DMS79 (cell line): ENCODE measurements around the gene CHN2.
A peak's percentile ranks its signal among the peaks of the same experiment; 100 is the strongest.

Source experiments
- DNase-seq: peaks from one replicate; lab custom pipeline; 2025; lab: John Stamatoyannopoulos, UW

Gene CHN2

DNA sequence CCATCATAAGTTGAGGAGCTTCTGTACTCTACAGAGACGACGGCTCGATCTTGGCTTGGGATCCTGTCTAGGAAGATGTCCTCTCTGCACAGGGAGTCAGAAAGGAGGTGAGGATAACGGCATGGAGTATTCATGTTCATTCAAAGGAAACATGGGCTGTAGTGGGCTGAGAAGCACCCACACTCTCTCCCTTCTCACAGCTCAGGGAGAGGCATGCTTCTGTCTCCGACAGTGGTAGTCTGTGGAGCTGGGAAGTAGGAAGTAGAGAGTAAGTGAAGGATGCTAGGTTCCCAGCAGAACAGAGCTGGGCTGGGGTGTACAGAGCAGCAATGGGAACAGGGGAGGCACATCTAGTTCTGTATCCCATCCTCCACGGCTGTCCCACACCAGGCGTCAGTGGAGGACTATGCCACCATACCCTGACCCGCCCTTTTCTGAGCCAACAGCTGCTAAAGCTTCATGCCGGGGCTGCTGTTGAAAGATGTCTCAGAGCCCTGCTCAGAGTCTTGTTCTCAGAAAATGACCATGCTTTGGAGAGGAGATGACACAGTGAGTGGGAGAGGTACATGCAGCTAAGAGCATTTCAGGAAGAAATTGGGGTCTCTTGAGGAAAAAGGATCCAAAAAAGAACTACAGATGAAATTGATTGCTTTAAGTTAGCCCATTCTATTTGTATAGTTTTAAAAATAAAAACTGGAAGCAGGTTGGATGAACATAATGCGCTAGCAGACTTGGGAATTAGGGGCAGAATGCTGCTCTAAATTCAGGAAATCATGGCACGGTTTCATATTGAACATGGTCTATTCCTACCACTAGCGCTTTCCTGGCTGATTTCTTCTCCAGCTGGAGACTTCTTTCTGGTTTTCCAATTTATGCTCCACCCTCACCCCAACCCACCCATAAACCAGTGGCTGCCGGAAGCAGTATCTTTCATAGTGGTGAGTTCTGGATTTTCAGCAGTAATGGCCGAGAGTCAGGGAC is 138.6 kb downstream of the CHN2 start:
- peak; percentile 22 for DNase-seq

DNA sequence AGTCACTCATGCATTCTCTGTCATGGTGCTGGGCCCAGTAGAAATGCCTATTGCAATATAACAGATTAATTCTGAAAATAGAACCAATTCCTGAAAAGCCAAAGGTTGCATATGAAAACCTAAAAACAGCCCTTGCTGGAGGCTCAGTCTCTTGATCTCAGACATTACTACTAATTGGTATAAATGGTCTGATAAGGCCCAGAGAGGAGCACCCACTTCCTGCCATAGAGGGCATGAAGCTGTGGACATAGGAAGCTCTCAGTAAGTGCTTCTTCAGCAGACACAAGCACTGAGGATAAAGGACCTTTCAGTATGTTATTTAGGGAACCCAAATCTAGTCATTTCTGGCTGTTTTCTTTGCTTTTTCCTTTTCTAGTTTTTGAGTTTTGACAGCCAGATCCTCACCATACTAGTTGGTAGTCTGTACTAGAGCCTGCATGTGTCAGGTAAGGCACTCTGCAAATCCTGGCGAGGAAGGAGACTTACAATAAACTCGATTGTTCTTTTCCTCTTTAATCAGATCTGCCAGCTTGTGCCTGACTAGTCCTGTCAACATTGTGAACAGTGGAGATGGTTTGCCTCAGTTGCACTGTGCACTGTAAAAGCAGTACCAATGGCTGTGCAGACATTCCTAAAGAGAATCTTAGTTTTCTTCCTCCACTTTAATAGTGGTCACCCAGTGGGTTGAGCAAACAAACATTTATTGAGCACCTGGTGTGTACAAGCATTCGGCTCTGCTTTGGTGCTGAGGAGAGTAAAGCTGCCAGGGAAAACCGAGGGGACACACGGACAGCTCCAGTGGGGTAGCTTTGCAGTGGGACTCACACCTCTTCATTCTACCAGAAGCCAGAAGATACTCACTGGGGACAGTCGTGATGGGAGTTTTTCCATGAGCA is 140.9 kb downstream of the CHN2 start:
- no peak for DNase-seq

DNA sequence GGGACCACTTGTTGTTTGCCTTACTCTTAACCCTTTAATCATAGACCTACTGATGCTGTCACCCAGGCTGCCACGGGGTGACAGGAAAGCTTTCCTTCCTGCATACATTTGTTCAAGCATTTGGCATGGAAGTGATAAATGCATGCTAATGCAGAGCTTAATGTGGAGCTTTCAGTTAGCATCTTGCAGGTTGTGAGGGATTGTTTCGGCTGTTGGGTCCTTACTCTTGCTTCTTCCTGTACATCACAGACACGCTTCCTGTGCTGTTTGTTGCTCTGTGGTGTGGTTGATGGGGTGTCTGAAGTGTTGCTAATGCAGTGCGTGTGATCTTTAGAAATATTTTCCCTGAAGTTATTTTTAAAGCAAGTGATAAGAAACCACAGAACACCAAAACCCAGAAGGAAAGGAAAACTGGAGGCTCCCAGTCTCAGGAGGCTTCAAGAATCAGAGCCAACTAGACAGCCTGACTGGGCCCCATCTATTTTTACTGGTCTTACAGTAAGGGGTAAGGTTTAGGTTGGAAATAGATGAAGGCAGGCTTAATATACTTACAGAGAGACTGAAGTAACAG is 143.1 kb downstream of the CHN2 start:
- no peak for DNase-seq

DNA sequence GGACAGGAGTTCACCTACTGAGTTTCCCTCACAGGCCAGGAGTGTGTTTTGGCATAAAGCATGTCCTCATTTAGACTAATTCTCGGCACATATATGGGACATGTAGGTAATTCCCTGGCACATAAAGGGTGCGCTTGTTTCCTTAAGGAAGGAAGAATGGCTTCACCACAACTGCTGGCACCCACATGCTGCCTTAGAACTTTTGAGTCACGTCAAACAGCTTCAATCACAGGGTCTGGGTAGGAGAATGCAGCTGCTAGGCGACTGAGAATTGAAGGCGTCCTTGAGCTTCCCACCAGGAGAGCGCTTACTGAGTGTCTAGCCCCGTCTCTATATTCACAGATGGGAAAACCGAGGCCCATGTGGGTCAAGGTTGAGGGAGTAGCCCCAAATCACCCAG is 146.1 kb downstream of the CHN2 start:
- DNase-seq = no peak

DNA sequence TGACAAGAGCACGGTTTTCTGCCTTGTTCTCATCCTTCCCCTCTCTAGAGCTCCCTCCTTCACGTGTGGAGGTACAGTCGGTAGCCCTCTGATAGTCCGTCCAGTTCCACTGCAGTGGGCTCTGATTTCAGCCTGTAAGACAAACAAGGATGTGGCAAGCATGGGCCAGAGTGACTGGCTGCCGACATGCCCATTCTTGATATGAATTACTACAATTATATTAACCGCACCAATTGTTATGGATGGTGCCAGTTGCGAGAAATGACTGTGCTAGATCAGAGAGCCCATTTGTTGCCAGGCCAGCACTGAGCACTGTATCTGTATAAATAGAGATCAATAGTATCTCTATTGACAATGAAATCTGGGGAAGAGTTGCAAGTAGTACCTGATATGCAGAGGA is 146.6 kb downstream of the CHN2 start:
- no peak for DNase-seq

DNA sequence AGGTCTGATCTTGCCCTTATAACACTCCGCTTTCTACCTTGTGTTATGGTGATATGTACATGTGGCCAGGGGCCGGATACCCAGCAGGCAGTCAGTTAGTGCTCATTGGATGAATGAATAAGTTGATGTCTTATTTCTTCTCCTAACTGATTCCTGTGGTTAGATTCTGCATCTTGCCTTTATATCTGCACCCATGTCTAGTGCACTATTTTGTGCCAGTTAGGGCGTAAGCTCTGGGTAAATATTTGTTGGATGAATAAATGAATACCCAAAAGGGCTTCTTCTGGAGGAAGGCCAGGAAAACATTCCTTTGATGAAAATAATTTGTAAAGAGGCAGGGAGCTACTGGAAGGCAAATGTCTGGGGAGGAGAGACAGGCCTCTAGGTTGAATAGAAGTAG is 148.2 kb downstream of the CHN2 start:
- no peak for DNase-seq

DNA sequence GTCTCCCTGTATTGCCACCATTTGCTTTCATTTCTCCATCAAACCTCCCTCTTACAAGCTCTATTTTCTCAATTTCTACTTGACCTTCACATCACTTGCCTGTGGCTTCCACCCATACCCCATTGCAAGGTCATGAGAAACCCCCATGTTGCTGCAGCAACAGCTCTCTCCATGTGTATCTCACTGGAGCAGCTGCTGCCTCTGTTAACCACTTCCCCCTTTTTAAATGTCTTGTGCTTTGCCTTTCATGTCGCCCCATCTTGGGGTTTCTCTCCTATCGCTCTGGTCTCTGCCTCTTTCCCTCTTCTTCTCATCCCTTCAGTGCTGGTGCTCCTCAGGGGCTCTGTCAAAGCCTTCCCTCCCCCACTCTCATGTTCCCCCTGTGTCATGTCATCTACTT is 148.8 kb downstream of the CHN2 start:
- no peak for DNase-seq

DNA sequence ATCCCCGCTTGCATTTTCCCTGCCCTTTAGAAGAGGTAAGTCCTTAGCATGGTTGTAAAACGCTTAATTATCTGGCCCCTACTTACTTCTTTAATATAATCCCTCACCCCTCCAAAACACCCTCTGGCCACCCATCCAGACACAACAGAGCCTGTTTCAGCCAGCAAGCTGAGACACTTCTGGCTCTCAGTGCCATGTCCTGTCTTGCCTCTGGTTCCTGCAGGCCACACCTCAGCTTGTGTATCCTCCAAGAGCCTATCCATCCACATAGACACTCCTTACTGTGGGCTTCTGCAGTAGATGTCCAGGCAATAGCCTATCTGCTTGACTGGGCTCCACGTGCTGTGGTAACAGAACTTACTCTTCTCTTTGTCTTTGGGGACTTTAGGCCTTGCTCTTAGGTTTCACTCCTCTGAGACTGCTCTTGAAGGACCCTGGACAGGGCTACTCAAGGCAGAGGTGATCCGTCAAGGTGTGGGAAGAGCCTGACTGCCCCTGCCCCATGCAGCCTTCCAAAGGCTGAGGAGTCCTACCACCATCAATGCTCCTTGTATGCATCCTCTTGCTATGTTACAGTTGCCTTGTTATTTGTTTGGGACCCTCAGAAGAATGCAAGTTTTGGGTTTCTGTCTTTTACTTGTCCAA is 149.9 kb downstream of the CHN2 start:
- no peak for DNase-seq

DNA sequence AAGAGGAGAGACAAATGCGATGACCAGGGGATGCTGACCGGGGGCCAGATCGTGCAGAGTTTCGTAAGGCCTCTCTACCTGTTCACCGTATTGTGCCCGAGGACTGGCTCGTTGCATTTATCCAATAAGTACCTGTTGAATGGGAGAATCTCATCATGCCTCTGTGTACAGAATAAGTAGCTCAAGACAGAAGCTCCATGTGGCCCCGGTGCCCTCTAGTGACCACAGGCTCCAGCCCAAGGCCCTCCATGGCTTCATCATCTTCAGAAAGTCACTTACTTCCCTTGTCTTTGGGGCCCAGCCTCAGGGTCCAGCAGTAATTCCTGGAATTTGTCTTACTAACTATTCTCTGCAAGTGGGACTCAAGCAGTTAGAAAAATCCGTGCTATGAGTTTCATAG is 151.0 kb downstream of the CHN2 start:
- no peak for DNase-seq

DNA sequence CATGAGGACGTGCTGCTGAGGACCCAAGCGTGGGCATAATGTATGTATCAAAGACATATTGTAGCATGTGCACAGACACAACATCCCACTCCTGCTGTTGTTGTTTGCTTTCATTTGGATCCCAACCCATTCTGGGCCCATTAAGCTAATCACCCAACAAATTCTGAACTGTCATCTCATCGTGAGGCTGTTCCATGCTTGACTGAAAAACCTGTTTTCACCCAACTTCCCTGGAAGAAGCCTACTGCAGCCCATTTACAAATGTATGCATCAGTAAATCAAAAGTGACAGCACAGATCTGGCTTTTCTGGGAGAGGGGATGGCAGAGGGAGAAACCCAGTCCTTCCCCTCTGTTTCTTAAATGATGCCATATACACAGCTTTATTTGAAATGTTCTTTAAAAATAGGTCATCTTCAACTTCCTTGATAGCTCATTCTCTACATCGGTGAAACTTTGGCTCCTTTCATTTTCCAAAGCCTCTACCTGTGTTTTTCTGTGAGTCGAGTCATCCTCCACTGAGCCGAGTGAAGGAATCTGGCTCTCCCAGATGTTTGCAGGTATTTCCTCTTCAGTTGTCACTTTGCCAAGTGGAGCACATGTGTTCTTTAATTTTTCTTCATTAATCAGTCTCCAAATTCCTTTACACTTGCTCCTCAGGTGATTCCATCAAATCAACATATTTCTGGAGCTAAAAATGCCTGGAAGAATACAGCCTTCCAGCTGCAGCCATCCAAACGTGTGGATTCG is 151.8 kb downstream of the CHN2 start:
- no peak for DNase-seq

DNA sequence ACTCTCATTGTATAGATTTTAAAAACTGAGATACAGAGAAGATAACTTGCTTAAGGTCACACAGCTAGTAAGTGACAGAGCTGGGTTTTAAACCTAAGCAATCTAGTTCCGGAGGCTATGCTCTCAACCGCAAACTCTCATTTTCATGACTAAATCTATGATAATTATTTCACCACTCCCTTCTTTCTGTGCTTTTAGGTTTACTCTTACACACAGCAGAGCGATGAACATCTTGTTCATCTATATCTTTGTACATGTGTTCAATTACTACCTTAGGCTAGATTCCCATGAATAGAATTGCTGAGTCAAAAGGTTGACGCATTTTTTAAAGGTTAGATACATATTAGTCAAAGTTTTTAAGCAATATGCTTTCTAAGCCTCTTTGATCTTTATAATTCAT is 154.8 kb downstream of the CHN2 start:
- DNase-seq = no peak

DNA sequence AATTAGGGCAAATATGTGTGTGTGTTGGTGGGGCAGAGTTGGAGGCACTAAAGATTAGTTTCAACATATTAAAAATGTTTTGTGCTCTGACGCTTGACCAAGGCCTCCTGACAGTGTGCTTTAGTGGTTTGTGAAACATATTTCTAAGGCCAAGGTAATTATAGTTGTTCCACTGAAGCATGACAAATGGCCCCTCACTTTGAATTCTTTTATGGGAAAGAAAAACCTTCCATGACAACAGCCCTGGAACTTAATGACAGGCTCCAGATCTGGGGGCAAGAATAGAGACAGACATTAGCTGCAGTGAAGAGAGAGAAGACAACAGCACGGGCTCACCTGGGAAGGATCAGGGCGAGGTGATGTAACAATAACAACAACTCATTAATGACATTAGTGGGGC is 155.8 kb downstream of the CHN2 start:
- DNase-seq = peak; percentile 83

DNA sequence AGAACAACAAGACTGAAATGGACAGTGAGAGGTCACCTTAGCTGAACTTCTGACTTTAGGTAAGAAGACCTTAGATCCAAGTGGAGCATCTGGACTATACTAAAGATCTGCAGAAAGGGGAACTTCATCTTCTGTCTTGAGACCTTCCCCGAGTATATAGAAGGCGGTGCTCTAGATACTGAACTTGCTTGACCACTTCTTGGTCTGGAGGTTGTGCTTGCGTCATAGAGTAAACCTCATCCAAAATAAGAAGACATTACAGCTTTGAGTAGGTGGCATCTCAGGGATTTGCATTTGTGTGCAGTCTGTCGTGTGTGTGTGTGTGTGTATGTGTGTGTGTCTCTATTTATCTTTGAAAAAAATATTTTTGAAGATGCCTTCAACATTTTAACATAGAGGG is 157.5 kb downstream of the CHN2 start:
- no peak for DNase-seq

DNA sequence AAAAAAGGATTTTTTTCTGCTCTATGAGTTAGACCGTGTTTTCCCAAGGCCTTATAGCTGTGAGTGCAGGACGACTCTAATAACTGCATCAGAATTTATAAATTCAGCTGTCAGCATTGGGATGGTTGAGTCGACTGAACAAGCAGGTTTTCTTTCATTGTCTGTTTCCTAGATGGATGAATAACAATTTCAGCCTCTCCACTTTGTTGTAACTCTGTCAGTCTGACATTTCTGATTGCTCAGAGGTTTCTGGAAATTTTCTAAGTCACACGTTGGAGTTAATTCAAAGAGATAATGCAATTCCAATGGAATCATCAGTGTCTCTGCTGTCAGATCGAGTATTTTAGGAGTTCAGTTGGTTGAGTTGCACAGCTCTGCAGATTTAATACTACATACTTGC is 159.2 kb downstream of the CHN2 start:
- DNase-seq = no peak

DNA sequence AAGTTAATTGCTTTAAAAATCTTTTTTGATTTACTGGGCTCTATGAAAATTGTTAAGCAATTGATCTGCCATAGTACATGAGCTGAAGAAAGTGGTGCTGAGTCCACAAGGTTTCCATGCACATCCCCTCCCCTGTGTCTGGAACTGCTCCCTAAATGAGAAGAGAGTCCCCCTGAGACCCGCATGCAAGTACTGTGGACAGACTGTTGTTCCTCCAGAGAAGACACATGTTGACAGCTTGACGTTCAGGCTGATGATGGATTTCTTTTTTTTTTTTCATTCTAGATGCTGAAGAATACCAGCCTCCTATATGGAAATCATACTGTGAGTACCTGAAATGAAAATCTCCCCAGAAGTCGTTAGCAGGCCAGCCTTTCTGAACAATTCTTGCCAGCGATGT is 159.8 kb downstream of the CHN2 start:
- DNase-seq = no peak

DNA sequence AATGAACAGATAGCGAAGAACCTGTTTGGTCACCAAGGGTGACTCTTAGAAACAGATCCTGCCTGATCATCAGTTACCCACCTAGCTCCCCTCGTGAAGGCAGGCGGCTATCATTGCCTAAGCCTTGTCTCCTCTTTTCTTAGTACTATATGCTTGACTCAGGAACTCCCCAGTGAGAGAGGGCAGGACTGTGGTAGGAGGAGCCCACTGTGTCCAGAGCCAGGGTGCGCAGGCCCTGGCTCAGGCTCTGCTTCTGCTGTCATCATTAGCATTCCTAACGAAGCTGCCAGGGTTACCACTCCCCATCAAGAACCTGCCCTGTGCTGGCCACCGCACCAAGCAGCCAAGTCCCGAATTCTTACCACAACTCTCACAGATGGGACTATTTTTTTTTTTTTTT is 160.8 kb downstream of the CHN2 start:
- DNase-seq = no peak

DNA sequence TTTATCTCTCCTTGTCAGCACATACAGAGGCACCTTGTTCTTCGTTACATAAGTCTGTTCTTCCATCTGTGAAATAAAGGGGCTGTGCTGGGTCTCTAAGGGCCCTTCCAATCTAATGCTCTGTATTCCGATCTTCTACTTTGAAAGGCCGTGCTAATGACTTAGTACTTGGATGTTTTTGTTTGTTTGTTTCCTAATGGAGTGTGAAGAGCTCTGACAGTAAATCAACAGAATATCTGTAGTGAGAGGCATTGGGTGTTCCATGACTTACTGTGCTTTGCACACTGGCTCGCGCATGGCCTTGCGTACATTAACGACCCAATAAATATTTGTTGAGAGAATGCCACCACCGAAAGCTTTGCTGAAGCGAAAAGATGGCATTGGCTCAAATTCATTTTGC is 162.1 kb downstream of the CHN2 start:
- DNase-seq = peak; percentile 77

DNA sequence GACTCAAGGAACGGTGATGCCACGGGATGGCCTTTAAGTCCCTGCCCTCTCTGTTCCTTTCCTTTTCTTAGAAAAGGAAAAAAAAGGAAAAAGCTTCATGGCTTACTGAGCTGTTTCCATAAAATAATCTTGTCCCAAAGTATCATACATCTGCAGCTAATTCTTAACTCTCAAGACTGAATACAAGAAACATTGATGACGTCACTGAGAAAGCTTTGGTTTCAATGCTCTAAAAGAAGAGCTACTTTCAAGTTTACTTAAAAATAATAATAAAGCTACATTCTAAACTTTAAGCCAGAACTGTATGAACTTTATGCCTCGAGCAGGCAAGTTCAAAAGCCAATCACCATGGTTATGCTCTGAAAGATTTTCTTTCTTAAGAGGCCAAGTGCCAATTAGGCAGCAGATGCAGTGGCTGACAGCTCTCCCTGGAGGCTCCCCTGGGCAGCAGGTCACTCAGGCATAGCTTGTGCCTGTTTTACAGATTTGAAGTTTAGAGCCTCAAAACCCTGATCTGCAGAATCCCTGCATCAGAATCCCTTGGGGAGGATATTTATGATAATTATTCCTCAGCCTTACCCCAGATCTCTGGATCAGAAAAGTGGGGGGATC is 165.0 kb downstream of the CHN2 start:
- no peak for DNase-seq

DNA sequence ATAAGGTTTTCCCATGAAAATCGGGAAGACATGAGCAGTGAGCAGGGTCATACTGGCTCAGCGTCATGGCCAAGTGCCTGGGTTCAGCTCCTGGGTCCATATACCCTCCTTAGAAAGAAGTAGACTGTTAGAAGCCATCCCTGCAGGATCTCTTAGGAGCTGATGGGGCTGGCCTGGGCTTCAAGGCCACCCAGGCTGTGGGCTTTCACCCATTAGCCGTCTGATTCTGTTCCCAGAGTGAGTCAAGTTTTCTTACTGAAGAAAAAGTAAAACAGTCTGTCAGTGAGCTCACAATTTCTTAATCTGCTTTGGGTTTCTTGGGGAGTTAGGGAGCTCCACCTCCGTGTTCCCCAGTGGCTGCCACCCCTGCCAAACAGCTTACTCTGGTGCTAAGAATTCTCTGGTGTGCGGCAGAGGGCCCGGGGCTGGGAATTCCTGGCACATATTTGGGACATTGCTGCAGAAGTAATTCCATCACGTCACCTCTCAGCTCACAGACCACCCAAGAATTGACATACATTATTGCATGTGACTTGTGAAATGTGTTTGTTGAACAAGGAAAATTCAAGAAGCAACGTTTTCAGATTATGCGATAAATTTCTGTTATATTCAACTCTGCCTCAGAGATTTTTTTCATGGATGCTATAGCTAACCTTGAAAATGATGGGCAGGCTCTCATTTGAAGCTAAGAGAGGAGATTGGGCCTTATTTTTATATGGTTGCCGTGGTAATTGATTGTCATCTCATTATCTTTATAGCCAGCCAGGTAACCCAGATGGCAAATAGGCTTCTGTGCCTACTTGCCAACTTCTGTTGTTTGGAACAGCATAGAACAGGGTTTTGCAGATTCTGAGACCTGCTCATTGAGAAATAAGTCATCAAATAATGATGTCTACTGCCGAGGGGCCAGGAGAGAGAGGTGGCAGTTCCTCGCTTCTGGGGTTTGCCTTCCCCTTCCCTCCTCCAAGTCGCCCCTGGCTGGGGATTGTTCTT is 166.4 kb downstream of the CHN2 start:
- DNase-seq = no peak

DNA sequence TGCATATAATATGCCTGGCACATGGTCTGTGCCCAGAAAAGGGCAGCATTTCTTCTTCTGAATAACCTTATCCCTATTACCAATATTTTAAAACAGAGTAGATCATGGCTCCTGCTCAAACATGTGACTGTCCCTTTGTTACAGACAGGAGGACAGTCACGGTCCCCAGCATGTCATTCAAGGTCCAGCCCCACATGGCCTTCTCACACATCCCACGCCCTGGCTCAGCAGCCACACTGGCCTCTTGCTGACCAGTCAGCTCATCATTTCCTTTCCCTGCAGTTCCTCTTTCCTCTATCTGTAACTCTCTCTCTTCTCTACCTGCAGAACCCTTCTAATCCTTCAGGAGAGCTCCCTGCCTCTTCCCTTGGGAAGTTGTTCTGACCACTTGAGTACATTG is 167.8 kb downstream of the CHN2 start:
- DNase-seq = no peak
